Smooth muscle cell (in vitro differentiated cells): Measurements from ENCODE around the gene MPDU1. TPM values are rescaled to one million over a fixed set of nuclear protein-coding genes. Genes with fewer than 3 reads are reported as not detected.
A peak's percentile ranks its signal among the peaks of the same experiment; 100 is the strongest.

Source experiments
- DNase-seq: peaks from one replicate; lab custom pipeline; 2025; ENCODE audit not compliant: unreplicated experiment; lab: John Stamatoyannopoulos, UW
- H2AFZ ChIP-seq: fragments of 200-600 bp; sonication (generic); 2 replicates; pipeline ENCODE4 v1.6.0; 2016; ENCODE audit warnings: antibody characterized with exemption, low read depth, mild to moderate bottlenecking
- H3F3A ChIP-seq: fragments of 200-600 bp; sonication (generic); 2 replicates; pipeline ENCODE4 v1.6.0; 2017; ENCODE audit warnings: antibody characterized with exemption, low read depth
- H3K27ac ChIP-seq: fragments of 200-600 bp; sonication (generic); 2 replicates; pipeline ENCODE4 v1.5.1; 2016; ENCODE audit warnings: low read depth, mild to moderate bottlenecking
- H3K27me3 ChIP-seq: fragments of 200-600 bp; sonication (generic); 2 replicates; pipeline ENCODE4 v1.6.1; 2016; ENCODE audit warnings: low read depth, mild to moderate bottlenecking
- H3K36me3 ChIP-seq: fragments of 200-600 bp; sonication (generic); 2 replicates; pipeline ENCODE4 v1.5.1; 2016; ENCODE audit warnings: low read depth
- H3K4me1 ChIP-seq: fragments of 200-600 bp; sonication (generic); 2 replicates; pipeline ENCODE4 v1.5.1; 2016; ENCODE audit warnings: low read depth
- H3K4me2 ChIP-seq: fragments of 200-600 bp; sonication (generic); 2 replicates; pipeline ENCODE4 v1.6.0; 2016; ENCODE audit warnings: mild to moderate bottlenecking
- H3K4me3 ChIP-seq: fragments of 200-600 bp; sonication (generic); 2 replicates; pipeline ENCODE4 v1.5.1; 2016; ENCODE audit warnings: mild to moderate bottlenecking
- H3K79me2 ChIP-seq: fragments of 200-600 bp; sonication (generic); 2 replicates; pipeline ENCODE4 v1.6.0; 2016; ENCODE audit warnings: low read depth, mild to moderate bottlenecking
- H3K9ac ChIP-seq: fragments of 200-600 bp; sonication (generic); 2 replicates; pipeline ENCODE4 v1.6.0; 2016; ENCODE audit warnings: low read depth
- H3K9me3 ChIP-seq: fragments of 200-600 bp; sonication (generic); replicated peaks from 2 replicates; pipeline ENCODE4 v1.5.1; 2016; ENCODE audit warnings: low read depth
- H4K20me1 ChIP-seq: fragments of 200-600 bp; sonication (generic); 2 replicates; pipeline ENCODE4 v1.6.0; 2016; ENCODE audit warnings: low read depth
- WGBS: methylation state at CpG from one replicate; pipeline ENCODE4 v1.1.7; 2016; ENCODE audit warnings: low lambda C conversion rate; 5-methylcytosine and 5-hydroxymethylcytosine counted together
- polyA plus RNA-seq: library from polyadenylated mRNA; unstranded; fragments of >200 nt; fragmentation: Nextera tagmentation; extraction: Ambion mirVana; gene quantifications from 2 replicates; pipeline ENCODE4 v1.2.1, GENCODE V29; 2016
- total RNA-seq: library from RNA; depleted of rRNA; stranded (reverse); fragments of >200 nt; gene quantifications from 2 replicates; pipeline ENCODE4 v1.2.3, GENCODE V29; 2014
- TF ChIP-seq, protein P1 (sequence below): fragments of 200-600 bp; sonication (generic); IDR thresholded peaks from 2 replicates; pipeline ENCODE4 v1.5.1; 2017; ENCODE audit warnings: borderline replicate concordance, mild to moderate bottlenecking, antibody characterized with exemption; ENCODE audit not compliant: insufficient read depth, poor library complexity, severe bottlenecking

MPDU1 gene
- total and polyA plus RNA-seq, 2 experiments from 2014 or later: 70.7 to 228 TPM

DNA sequence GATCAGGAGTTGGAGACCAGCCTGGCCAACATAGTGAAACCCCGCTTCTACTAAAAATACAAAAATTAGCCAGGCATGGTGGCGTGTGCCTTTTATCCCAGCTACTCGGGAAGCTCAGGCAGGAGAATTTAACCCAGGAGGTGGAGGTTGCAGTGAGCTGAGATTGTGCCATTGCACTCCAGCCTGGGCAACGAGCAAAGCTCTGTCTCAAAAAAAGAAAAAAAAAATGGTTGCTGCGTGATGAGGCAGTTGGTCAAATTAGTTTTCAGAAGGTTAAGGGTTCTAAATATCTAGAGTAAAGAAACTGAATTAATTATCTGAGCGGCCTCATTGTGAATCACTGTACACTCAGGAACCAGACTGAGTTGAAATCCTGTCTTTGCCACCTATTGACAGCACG lies 7.7 kb upstream of the MPDU1 start:
- Histone ChIP-seq H3K4me3 (peak overlapping the region; percentile 93), H3K4me2 (peak overlapping the region; percentile 90), H3K36me3 (peaks cover 9% of the 10 kb centered on the region)

DNA sequence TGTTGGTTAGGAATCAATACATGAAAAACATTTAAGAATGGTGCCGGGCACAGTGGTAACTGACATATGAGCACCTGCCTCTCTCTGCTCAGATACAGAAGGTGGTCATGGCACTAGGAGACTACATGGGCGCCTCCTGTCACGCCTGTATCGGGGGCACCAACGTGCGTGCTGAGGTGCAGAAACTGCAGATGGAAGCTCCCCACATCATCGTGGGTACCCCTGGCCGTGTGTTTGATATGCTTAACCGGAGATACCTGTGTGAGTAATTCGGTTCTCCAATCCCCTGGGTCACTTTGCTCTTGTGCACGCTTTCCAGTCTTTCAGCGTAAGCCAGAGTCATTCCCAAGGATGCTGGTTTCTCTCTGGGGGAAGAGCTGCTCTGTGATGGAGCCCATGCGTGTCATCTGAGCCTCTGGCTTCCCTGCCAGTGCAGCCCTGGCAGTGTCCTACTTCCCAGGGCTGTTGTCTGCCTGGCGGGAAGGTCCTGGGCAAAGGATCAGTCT lies 7.2 kb upstream of the MPDU1 start:
- peaks cover 68% of the 10 kb centered on the region for H3F3A ChIP-seq
- 96% methylated on average over 14 of the region's 14 CpGs for WGBS
- no peak overlapping the region for H3K9ac ChIP-seq
- H3K36me3 ChIP-seq: peaks cover 9% of the 10 kb centered on the region
- peaks cover 51% of the 10 kb centered on the region for H3K79me2 ChIP-seq
- no peaks in the 10 kb centered on the region for H3K9me3 ChIP-seq
- H3K27ac ChIP-seq: peak overlapping the region; percentile 94
- no peak for DNase-seq
- H3K4me2 ChIP-seq: no peak overlapping the region
- H3K27me3 ChIP-seq: no peaks in the 10 kb centered on the region
- TF ChIP-seq, protein P1, sequence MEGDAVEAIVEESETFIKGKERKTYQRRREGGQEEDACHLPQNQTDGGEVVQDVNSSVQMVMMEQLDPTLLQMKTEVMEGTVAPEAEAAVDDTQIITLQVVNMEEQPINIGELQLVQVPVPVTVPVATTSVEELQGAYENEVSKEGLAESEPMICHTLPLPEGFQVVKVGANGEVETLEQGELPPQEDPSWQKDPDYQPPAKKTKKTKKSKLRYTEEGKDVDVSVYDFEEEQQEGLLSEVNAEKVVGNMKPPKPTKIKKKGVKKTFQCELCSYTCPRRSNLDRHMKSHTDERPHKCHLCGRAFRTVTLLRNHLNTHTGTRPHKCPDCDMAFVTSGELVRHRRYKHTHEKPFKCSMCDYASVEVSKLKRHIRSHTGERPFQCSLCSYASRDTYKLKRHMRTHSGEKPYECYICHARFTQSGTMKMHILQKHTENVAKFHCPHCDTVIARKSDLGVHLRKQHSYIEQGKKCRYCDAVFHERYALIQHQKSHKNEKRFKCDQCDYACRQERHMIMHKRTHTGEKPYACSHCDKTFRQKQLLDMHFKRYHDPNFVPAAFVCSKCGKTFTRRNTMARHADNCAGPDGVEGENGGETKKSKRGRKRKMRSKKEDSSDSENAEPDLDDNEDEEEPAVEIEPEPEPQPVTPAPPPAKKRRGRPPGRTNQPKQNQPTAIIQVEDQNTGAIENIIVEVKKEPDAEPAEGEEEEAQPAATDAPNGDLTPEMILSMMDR: no peak
- no peak overlapping the region for H2AFZ ChIP-seq
- H3K4me1 ChIP-seq: peaks cover 16% of the 10 kb centered on the region
- H3K4me3 ChIP-seq: no peak overlapping the region
- peaks cover 65% of the 10 kb centered on the region for H4K20me1 ChIP-seq

More for the DNA sequence above, 7.7 kb upstream of the MPDU1 start:
- TF ChIP-seq, protein P1: no peak
- H3K9ac ChIP-seq: no peak overlapping the region
- no peak overlapping the region for H2AFZ ChIP-seq
- no peaks in the 10 kb centered on the region for H3K9me3 ChIP-seq
- H3K4me1 ChIP-seq: peaks cover 16% of the 10 kb centered on the region
- H3K27ac ChIP-seq: peak overlapping the region; percentile 94
- 89% methylated on average over 7 of the region's 7 CpGs for WGBS
- H3K27me3 ChIP-seq: no peaks in the 10 kb centered on the region
- no peak for DNase-seq
- H3F3A ChIP-seq: peaks cover 68% of the 10 kb centered on the region
- H3K79me2 ChIP-seq: peaks cover 56% of the 10 kb centered on the region
- peaks cover 65% of the 10 kb centered on the region for H4K20me1 ChIP-seq

DNA sequence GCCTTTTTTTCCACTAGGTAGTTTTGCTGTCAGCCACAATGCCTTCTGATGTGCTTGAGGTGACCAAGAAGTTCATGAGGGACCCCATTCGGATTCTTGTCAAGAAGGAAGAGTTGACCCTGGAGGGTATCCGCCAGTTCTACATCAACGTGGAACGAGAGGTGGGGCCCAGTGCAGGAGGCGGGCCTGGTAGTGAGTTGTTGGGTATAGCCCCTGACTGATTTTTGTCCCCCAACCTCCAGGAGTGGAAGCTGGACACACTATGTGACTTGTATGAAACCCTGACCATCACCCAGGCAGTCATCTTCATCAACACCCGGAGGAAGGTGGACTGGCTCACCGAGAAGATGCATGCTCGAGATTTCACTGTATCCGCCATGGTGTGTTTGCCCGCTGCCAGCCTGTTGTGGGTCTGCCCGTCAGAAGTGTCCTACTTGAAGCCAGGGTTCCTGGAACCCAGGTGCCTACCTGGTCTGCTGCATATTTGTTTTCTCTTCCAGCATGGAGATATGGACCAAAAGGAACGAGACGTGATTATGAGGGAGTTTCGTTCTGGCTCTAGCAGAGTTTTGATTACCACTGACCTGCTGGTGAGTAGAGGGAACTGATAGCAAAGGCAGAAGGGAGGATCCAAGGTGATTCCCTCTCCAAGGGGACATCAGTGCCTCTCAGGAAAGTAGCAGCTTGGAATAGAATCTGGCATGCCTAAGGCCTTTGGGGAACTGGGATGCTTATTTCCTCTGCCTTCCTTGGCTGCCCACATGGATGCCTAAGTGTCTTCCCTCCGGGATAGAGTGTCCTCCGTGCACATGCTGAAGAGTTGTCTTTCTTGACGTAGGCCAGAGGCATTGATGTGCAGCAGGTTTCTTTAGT lies 6.1 kb upstream of the MPDU1 start:
- 94% methylated on average over 17 of the region's 17 CpGs for WGBS
- no peak overlapping the region for H3K4me3 ChIP-seq
- H3K4me1 ChIP-seq: peaks cover 20% of the 10 kb centered on the region
- no peak overlapping the region for H3K9ac ChIP-seq
- H3K9me3 ChIP-seq: no peaks in the 10 kb centered on the region
- DNase-seq: no peak
- H3K27me3 ChIP-seq: no peaks in the 10 kb centered on the region
- H3F3A ChIP-seq: peaks cover 65% of the 10 kb centered on the region
- peaks cover 65% of the 10 kb centered on the region for H4K20me1 ChIP-seq
- H3K36me3 ChIP-seq: peaks cover 9% of the 10 kb centered on the region
- TF ChIP-seq, protein P1: no peak
- no peak overlapping the region for H2AFZ ChIP-seq
- H3K27ac ChIP-seq: peak overlapping the region; percentile 88
- peaks cover 57% of the 10 kb centered on the region for H3K79me2 ChIP-seq
- H3K4me2 ChIP-seq: no peak overlapping the region
